K562 (cell line): ENCODE results near the gene MAP1LC3B2. TPM values are rescaled to one million over a fixed set of nuclear protein-coding genes. Genes with fewer than 3 reads are reported as not detected.

Experiments
- EP300 ChIP-seq: IDR thresholded peaks from 2 replicates; pipeline ENCODE4 v1.6.1; 2012; ENCODE audit warnings: low read length, improper control_type of control experiment
- GABPA ChIP-seq: fragments of 200-800 bp; sonication (Bioruptor generic); conservative IDR thresholded peaks from 2 replicates; pipeline ENCODE4 v1.6.1; 2016; ENCODE audit warnings: low read depth, missing genetic modification characterization, missing compliant biosample characterization
- HNRNPL ChIP-seq: fragments of 200-400 bp; formaldehyde crosslinking; IDR thresholded peaks from 2 replicates; pipeline ENCODE4 v1.6.1; 2017; ENCODE audit warnings: low read depth, mild to moderate bottlenecking, low read length
- MBD2 ChIP-seq: sonication (generic); IDR thresholded peaks from 2 replicates; pipeline ENCODE4 v1.6.1; 2016; ENCODE audit warnings: low read depth, borderline replicate concordance
- NR3C1 ChIP-seq: sonication (generic); formaldehyde crosslinking; IDR thresholded peaks from 2 replicates; pipeline ENCODE4 v1.8.1; 2022; ENCODE audit warnings: missing genetic modification reagents
- NRF1 ChIP-seq, 2 experiments: fragments of 450-650 bp; IDR thresholded peaks in 1 of 2; conservative IDR thresholded peaks in 1 of 2; 2 replicates each; pipeline ENCODE4 v1.6.1; 2014; ENCODE audit warnings: mild to moderate bottlenecking in 2 of 2
- SMARCE1 ChIP-seq: fragments of 450-650 bp; IDR thresholded peaks from 2 replicates; pipeline ENCODE4 v1.7.1; 2016; ENCODE audit warnings: mild to moderate bottlenecking
- TARDBP ChIP-seq: fragments of 450-650 bp; IDR thresholded peaks from 2 replicates; pipeline ENCODE4 v1.6.1; 2016
- TRIM28 ChIP-seq: fragments of 450-650 bp; IDR thresholded peaks from 2 replicates; pipeline ENCODE4 v1.6.1; 2017
- ZKSCAN8 ChIP-seq: fragments of 200-800 bp; sonication (Bioruptor generic); IDR thresholded peaks from 2 replicates; pipeline ENCODE4 v1.6.1; 2016; ENCODE audit warnings: missing genetic modification characterization, missing compliant biosample characterization
- ZNF253 ChIP-seq: fragments of 250-450 bp; sonication (Bioruptor Pico); conservative IDR thresholded peaks from 2 replicates; pipeline ENCODE4 v1.6.1; 2021; ENCODE audit warnings: mild to moderate bottlenecking
- ZNF324 ChIP-seq: fragments of 250-450 bp; sonication (Bioruptor Pico); IDR thresholded peaks from 2 replicates; pipeline ENCODE4 v1.4.0; 2020; ENCODE audit warnings: mild to moderate bottlenecking
- polyA plus RNA-seq, 8 experiments: library from polyadenylated mRNA; depleted of rRNA in 4 of 8; stranded (reverse) in 5 of 8; unstranded in 3 of 8; fragments of >200 nt; fragmentation: Nextera tagmentation in 2 of 8; fragmentation: Illumina TruSeq in 1 of 8; extraction: Ambion mirVana in 2 of 8; extraction: Trizol in 1 of 8; gene quantifications; 2 replicates each; pipeline versions ENCODE4 v1.2.1 to v1.2.3, GENCODE V29; 2011 to 2014; ENCODE audit warnings: inconsistent platforms in 1 of 8, missing spikeins in 1 of 8
- total RNA-seq, 7 experiments: library from RNA; depleted of rRNA in 6 of 7; stranded (reverse); fragments of >200 nt in 6 of 7; fragmentation: Illumina TruSeq in 2 of 7; extraction: Trizol in 2 of 7; gene quantifications; 2 replicates each; pipeline versions ENCODE4 v1.2.1 to v1.2.3, GENCODE V29; 2011 to 2021; ENCODE audit warnings: low replicate concordance in 1 of 7
- TF ChIP-seq, protein P1 (sequence below): fragments of 450-650 bp; IDR thresholded peaks from 2 replicates; pipeline ENCODE4 v1.6.1; 2016; ENCODE audit warnings: missing biosample characterization, missing genetic modification characterization
- TF ChIP-seq, protein P2 (sequence below): fragments of 150-350 bp; IDR thresholded peaks from 2 replicates; pipeline ENCODE4 v1.6.1; 2014; ENCODE audit warnings: low read depth, mild to moderate bottlenecking, low read length, borderline replicate concordance
- TF ChIP-seq, protein P3 (sequence below): IDR thresholded peaks from 2 replicates; pipeline ENCODE4 v1.6.1; 2011; ENCODE audit not compliant: insufficient read length; ENCODE audit errors: extremely low read depth
- TF ChIP-seq, protein P4 (sequence below), 2 experiments: IDR thresholded peaks in 1 of 2; conservative IDR thresholded peaks in 1 of 2; 2 replicates each; pipeline ENCODE4 v1.6.1; 2016; ENCODE audit warnings: low read depth in 2 of 2, mild to moderate bottlenecking in 1 of 2, missing compliant biosample characterization in 1 of 2, missing genetic modification characterization in 1 of 2, moderate library complexity in 1 of 2
- TF ChIP-seq, protein P5 (sequence below): fragments of 450-650 bp; IDR thresholded peaks from 2 replicates; pipeline ENCODE4 v1.6.1; 2017; ENCODE audit warnings: mild to moderate bottlenecking, moderate library complexity

MAP1LC3B2 gene
- total and polyA plus RNA-seq, 9 of the 15 experiments (the other 6 are each of a cell fraction or from before 2014, with no cell fraction given) = 0.53 to 2.8 (median 0.76) TPM; not detected in 2

DNA sequence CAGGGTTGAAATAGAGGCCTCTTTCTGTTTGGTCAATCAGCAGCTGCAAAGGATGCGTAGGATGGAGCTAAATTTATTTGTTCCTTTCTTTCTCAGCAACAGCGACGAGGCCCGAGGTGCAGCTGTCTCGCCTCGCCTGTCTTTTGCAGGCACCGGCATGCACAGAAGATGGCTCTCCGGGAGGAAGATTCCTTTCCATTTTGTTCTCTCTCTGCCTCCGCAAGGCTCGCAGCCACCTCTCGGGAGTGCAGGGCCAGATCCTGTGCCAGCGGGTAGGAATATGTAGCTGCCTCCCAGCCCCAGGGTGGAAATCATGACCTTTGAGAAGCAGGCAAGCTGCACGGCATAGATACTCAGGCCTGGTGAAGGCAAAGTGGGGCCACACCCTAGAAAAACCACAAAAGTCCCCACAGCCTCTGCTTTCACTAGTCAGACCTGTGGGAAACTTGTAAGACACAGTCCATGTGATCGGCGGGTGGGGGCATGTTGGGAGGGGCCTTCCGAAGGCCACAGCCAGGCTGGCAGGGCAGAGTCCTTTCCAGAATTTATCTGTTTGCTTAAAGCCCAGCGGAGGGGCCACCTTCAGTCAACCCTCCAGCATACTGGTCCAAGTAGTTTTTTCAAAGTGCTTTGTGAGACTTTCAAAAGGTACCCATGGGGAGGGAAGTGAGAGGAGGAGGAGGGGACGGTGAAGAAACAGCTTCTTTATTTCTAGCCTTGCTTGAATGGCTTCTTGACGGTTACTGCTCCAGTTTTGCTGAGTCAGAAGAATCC is at the start of gene MAP1LC3B2 (continued):
- TF ChIP-seq, protein P1, sequence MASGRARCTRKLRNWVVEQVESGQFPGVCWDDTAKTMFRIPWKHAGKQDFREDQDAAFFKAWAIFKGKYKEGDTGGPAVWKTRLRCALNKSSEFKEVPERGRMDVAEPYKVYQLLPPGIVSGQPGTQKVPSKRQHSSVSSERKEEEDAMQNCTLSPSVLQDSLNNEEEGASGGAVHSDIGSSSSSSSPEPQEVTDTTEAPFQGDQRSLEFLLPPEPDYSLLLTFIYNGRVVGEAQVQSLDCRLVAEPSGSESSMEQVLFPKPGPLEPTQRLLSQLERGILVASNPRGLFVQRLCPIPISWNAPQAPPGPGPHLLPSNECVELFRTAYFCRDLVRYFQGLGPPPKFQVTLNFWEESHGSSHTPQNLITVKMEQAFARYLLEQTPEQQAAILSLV (tag) = peak; percentile 53; the same call in 1 of the 2 replicates
- TF ChIP-seq TRIM28 = peak; percentile 70
- peak; percentile 19 to 38; a peak in 2 of 4 replicates for TF ChIP-seq NRF1 (conservative IDR thresholded peaks at IDR 0.05 in 1 of 2, IDR thresholded peaks at IDR 0.05 in 1 of 2)
- TF ChIP-seq MBD2 = peak; percentile 80
- TF ChIP-seq, protein P2, sequence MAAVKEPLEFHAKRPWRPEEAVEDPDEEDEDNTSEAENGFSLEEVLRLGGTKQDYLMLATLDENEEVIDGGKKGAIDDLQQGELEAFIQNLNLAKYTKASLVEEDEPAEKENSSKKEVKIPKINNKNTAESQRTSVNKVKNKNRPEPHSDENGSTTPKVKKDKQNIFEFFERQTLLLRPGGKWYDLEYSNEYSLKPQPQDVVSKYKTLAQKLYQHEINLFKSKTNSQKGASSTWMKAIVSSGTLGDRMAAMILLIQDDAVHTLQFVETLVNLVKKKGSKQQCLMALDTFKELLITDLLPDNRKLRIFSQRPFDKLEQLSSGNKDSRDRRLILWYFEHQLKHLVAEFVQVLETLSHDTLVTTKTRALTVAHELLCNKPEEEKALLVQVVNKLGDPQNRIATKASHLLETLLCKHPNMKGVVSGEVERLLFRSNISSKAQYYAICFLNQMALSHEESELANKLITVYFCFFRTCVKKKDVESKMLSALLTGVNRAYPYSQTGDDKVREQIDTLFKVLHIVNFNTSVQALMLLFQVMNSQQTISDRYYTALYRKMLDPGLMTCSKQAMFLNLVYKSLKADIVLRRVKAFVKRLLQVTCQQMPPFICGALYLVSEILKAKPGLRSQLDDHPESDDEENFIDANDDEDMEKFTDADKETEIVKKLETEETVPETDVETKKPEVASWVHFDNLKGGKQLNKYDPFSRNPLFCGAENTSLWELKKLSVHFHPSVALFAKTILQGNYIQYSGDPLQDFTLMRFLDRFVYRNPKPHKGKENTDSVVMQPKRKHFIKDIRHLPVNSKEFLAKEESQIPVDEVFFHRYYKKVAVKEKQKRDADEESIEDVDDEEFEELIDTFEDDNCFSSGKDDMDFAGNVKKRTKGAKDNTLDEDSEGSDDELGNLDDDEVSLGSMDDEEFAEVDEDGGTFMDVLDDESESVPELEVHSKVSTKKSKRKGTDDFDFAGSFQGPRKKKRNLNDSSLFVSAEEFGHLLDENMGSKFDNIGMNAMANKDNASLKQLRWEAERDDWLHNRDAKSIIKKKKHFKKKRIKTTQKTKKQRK = no peak
- TF ChIP-seq GABPA (tag) = peak; percentile 73
- TF ChIP-seq, protein P3, sequence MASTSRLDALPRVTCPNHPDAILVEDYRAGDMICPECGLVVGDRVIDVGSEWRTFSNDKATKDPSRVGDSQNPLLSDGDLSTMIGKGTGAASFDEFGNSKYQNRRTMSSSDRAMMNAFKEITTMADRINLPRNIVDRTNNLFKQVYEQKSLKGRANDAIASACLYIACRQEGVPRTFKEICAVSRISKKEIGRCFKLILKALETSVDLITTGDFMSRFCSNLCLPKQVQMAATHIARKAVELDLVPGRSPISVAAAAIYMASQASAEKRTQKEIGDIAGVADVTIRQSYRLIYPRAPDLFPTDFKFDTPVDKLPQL = no peak
- TF ChIP-seq TARDBP = no peak
- TF ChIP-seq, protein P4, sequence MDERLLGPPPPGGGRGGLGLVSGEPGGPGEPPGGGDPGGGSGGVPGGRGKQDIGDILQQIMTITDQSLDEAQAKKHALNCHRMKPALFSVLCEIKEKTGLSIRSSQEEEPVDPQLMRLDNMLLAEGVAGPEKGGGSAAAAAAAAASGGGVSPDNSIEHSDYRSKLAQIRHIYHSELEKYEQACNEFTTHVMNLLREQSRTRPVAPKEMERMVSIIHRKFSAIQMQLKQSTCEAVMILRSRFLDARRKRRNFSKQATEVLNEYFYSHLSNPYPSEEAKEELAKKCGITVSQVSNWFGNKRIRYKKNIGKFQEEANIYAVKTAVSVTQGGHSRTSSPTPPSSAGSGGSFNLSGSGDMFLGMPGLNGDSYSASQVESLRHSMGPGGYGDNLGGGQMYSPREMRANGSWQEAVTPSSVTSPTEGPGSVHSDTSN (CRISPR knock-in tag; IDR thresholded peaks at IDR 0.05; ENCODE audit: low read depth) = no peak
- TF ChIP-seq, protein P4 (tag; conservative IDR thresholded peaks at IDR 0.05; ENCODE audit: low read depth) = peak; percentile 46; the same call in 1 of the 2 replicates
- peak; percentile 30; the same call in 1 of the 2 replicates for TF ChIP-seq ZKSCAN8
- TF ChIP-seq ZNF324 = no peak
- TF ChIP-seq SMARCE1 = peak; percentile 93
- TF ChIP-seq, protein P5, sequence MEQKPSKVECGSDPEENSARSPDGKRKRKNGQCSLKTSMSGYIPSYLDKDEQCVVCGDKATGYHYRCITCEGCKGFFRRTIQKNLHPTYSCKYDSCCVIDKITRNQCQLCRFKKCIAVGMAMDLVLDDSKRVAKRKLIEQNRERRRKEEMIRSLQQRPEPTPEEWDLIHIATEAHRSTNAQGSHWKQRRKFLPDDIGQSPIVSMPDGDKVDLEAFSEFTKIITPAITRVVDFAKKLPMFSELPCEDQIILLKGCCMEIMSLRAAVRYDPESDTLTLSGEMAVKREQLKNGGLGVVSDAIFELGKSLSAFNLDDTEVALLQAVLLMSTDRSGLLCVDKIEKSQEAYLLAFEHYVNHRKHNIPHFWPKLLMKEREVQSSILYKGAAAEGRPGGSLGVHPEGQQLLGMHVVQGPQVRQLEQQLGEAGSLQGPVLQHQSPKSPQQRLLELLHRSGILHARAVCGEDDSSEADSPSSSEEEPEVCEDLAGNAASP = no peak
- TF ChIP-seq ZNF253 (CRISPR knock-in tag) = no peak
- TF ChIP-seq HNRNPL = no peak
- TF ChIP-seq NR3C1 (CRISPR knock-in tag) = no peak
- peak; percentile 95 for TF ChIP-seq EP300
